IMR-90 (cell line): ENCODE results near the gene POU2F2. TPM values are rescaled to one million over a fixed set of nuclear protein-coding genes. Genes with fewer than 3 reads are reported as not detected.

ENCODE experiments used
- ATAC-seq: fragments of 200-7000 bp; cut with Tn5 transposase; 2 replicates; pipeline ENCODE4 v1.9.1; 2020; ENCODE audit warnings: low read depth, mild to moderate bottlenecking, moderate library complexity
- BruUV-seq: library from RNA; stranded (reverse); fragments of 400-500 nt; replicated peaks from 2 replicates; lab custom pipeline; 2021; lab: Mats Ljungman, UMichigan
- CTCF ChIA-PET: fragments of 300-600 bp; formaldehyde crosslinking; extraction: SDS; loops from one replicate; lab custom pipeline; 2021; ENCODE audit warnings: antibody characterized with exemption; lab: Yijun Ruan, JAX
- POLR2A ChIA-PET: fragments of 300-600 bp; sonication (Branson Sonifier 250); formaldehyde crosslinking; loops from one replicate; lab custom pipeline; 2022; ENCODE audit warnings: antibody characterized with exemption; ENCODE audit not compliant: unreplicated experiment; lab: Charles Lee
- DNase-seq: peaks from one replicate; pipeline ENCODE4 v3.0.0; 2013
- H2AFZ ChIP-seq: replicated peaks from 2 replicates; pipeline ENCODE3; 2013; ENCODE audit warnings: low read length, mild to moderate bottlenecking; ENCODE audit not compliant: poor library complexity
- H2AK5ac ChIP-seq: 2 replicates; pipeline ENCODE4 v1.6.1; 2013; ENCODE audit warnings: low read depth, low read length, inconsistent platforms
- H2AK9ac ChIP-seq: replicated peaks from 2 replicates; pipeline ENCODE3; 2013; ENCODE audit warnings: mild to moderate bottlenecking, low read depth, low read length, moderate library complexity; ENCODE audit not compliant: poor library complexity
- H2BK120ac ChIP-seq: 2 replicates; pipeline ENCODE4 v1.6.1; 2013; ENCODE audit warnings: low read depth, low read length, inconsistent platforms
- H2BK15ac ChIP-seq: 3 replicates; pipeline ENCODE4 v1.6.1; 2013; ENCODE audit warnings: low read depth, low read length, inconsistent platforms
- H2BK20ac ChIP-seq: 2 replicates; pipeline ENCODE4 v1.6.1; 2013; ENCODE audit warnings: low read depth, mild to moderate bottlenecking, inconsistent platforms, low read length, moderate library complexity
- H2BK5ac ChIP-seq: 2 replicates; pipeline ENCODE4 v1.6.1; 2013; ENCODE audit warnings: mild to moderate bottlenecking, low read depth, low read length, inconsistent platforms; ENCODE audit not compliant: poor library complexity, severe bottlenecking
- H3K14ac ChIP-seq: replicated peaks from 2 replicates; pipeline ENCODE4 v1.6.1; 2013; ENCODE audit warnings: low read depth, low read length, inconsistent platforms
- H3K18ac ChIP-seq: 2 replicates; pipeline ENCODE4 v1.6.1; 2013; ENCODE audit warnings: low read depth, low read length, control low read depth
- H3K23ac ChIP-seq: 2 replicates; pipeline ENCODE4 v1.6.1; 2013; ENCODE audit warnings: low read depth, low read length, inconsistent platforms
- H3K27ac ChIP-seq: 2 replicates; pipeline ENCODE4 v1.5.1; 2013; ENCODE audit warnings: mild to moderate bottlenecking, control low read depth, low read length; ENCODE audit not compliant: insufficient read depth
- H3K27me3 ChIP-seq: 2 replicates; pipeline ENCODE4 v1.6.1; 2013; ENCODE audit warnings: low read length; ENCODE audit not compliant: control insufficient read depth, insufficient read depth
- H3K36me3 ChIP-seq: 2 replicates; pipeline ENCODE4 v1.6.1; 2013; ENCODE audit warnings: low read length, mixed read lengths; ENCODE audit not compliant: control insufficient read depth, insufficient read depth
- H3K4ac ChIP-seq: 2 replicates; pipeline ENCODE4 v1.6.1; 2013; ENCODE audit warnings: low read depth, low read length, inconsistent platforms
- H3K4me1 ChIP-seq: 2 replicates; pipeline ENCODE4 v1.6.1; 2013; ENCODE audit warnings: low read length, mixed read lengths; ENCODE audit not compliant: control insufficient read depth, insufficient read depth
- H3K4me2 ChIP-seq: 2 replicates; pipeline ENCODE4 v1.6.1; 2013; ENCODE audit warnings: low read depth, mild to moderate bottlenecking, control low read depth, low read length, moderate library complexity
- H3K4me3 ChIP-seq: 2 replicates; pipeline ENCODE4 v1.5.1; 2013; ENCODE audit warnings: low read depth, mild to moderate bottlenecking, control low read depth, low read length, moderate library complexity; ENCODE audit not compliant: insufficient read depth
- H3K56ac ChIP-seq: 2 replicates; pipeline ENCODE4 v1.6.1; 2013; ENCODE audit warnings: low read length, inconsistent platforms; ENCODE audit not compliant: insufficient read depth; ENCODE audit errors: extremely low read depth
- H3K79me1 ChIP-seq, 2 experiments: 2 replicates each; pipeline ENCODE4 v1.6.1; 2013; ENCODE audit warnings: low read length in 2 of 2, inconsistent platforms in 1 of 2, low read depth in 1 of 2
- H3K9ac ChIP-seq: 2 replicates; pipeline ENCODE4 v1.6.1; 2013; ENCODE audit warnings: low read depth, low read length, control low read depth
- H3K9me1 ChIP-seq: 2 replicates; pipeline ENCODE4 v1.6.1; 2013; ENCODE audit warnings: low read length, inconsistent platforms; ENCODE audit not compliant: insufficient read depth
- H3K9me3 ChIP-seq: 2 replicates; pipeline ENCODE4 v1.6.1; 2013; ENCODE audit warnings: low read length; ENCODE audit not compliant: control insufficient read depth, insufficient read depth
- H4K20me1 ChIP-seq: 2 replicates; pipeline ENCODE4 v1.6.1; 2013; ENCODE audit warnings: low read length, inconsistent platforms; ENCODE audit not compliant: insufficient read depth
- H4K5ac ChIP-seq: 2 replicates; pipeline ENCODE4 v1.6.1; 2013; ENCODE audit warnings: mild to moderate bottlenecking, low read depth, low read length, control low read depth
- H4K8ac ChIP-seq, 2 experiments: 2 replicates each; pipeline ENCODE4 v1.6.1; 2013; ENCODE audit warnings: low read depth in 2 of 2, low read length in 2 of 2, control low read depth in 1 of 2, inconsistent platforms in 1 of 2
- H4K91ac ChIP-seq: 2 replicates; pipeline ENCODE4 v1.6.1; 2013; ENCODE audit warnings: low read depth, low read length, inconsistent platforms; ENCODE audit not compliant: insufficient read depth
- CEBPB ChIP-seq: IDR thresholded peaks from 2 replicates; pipeline ENCODE4 v1.6.1; 2012; ENCODE audit warnings: low read depth, low read length, improper control_type of control experiment
- CTCF ChIP-seq: conservative IDR thresholded peaks from 2 replicates; pipeline ENCODE4 v1.5.1; 2012; ENCODE audit warnings: mild to moderate bottlenecking, low read depth, low read length, improper control_type of control experiment
- ELK1 ChIP-seq: fragments of 150-350 bp; IDR thresholded peaks from 2 replicates; pipeline ENCODE4 v1.6.1; 2016; ENCODE audit warnings: low read depth, mild to moderate bottlenecking, low read length, moderate library complexity, borderline replicate concordance
- FOS ChIP-seq: fragments of 150-350 bp; IDR thresholded peaks from 2 replicates; pipeline ENCODE4 v1.6.1; 2016; ENCODE audit warnings: low read depth, low read length
- MAFK ChIP-seq: IDR thresholded peaks from 2 replicates; pipeline ENCODE4 v1.6.1; 2012; ENCODE audit warnings: low read depth, low read length, improper control_type of control experiment
- MAZ ChIP-seq: IDR thresholded peaks from 2 replicates; pipeline ENCODE4 v1.6.1; 2012; ENCODE audit warnings: low read depth, mild to moderate bottlenecking, low read length, improper control_type of control experiment, moderate library complexity, borderline replicate concordance
- MXI1 ChIP-seq: IDR thresholded peaks from 2 replicates; pipeline ENCODE4 v1.6.1; 2012; ENCODE audit warnings: low read depth, mild to moderate bottlenecking, low read length, moderate library complexity, borderline replicate concordance
- NFE2L2 ChIP-seq: fragments of 150-350 bp; IDR thresholded peaks from 2 replicates; pipeline ENCODE4 v1.6.1; 2016; ENCODE audit warnings: low read depth, mild to moderate bottlenecking, low read length
- POLR2A ChIP-seq: IDR thresholded peaks from 2 replicates; pipeline ENCODE4 v1.6.1; 2012; ENCODE audit warnings: mild to moderate bottlenecking, low read depth, low read length
- RCOR1 ChIP-seq: IDR thresholded peaks from 2 replicates; pipeline ENCODE4 v1.6.1; 2012; ENCODE audit warnings: mild to moderate bottlenecking, low read length, improper control_type of control experiment; ENCODE audit not compliant: insufficient replicate concordance
- RFX5 ChIP-seq: IDR thresholded peaks from 2 replicates; pipeline ENCODE4 v1.8.0; 2012; ENCODE audit warnings: low read depth, mild to moderate bottlenecking, low read length, moderate library complexity
- SMC3 ChIP-seq: fragments of 150-350 bp; IDR thresholded peaks from 2 replicates; pipeline ENCODE4 v1.6.1; 2016; ENCODE audit warnings: low read depth, mild to moderate bottlenecking, antibody characterized with exemption, low read length, moderate library complexity
- WGBS, 2 experiments: methylation state at CpG; one replicate each; pipeline versions ENCODE4 v1.1.5 to v1.1.7; 2013; ENCODE audit warnings: missing lambda C conversion rate in 2 of 2; ENCODE audit not compliant: insufficient read length in 1 of 2; ENCODE audit errors: extremely low coverage in 2 of 2; 5-methylcytosine and 5-hydroxymethylcytosine counted together
- dilution Hi-C: fragments of 300-500 bp; cut with HindIII; formaldehyde crosslinking; loops from one replicate; pipeline ENCODE4 v1.14.3; 2018; ENCODE audit warnings: low sequenced_read_pairs; ENCODE audit not compliant: unreplicated experiment
- in situ Hi-C: fragments of 300-500 bp; cut with MboI; formaldehyde crosslinking; loops from 3 replicates; pipeline ENCODE4 v1.14.3; 2019; ENCODE audit warnings: low sequenced_read_pairs, inconsistent platforms, mixed read lengths
- intact Hi-C: fragments of 100-400 bp; cut with micrococcal nuclease; formaldehyde crosslinking; loops from 2 replicates; pipeline ENCODE4 v1.10.0; 2022
- polyA plus RNA-seq, 3 experiments: library from polyadenylated mRNA; depleted of rRNA; stranded (reverse); fragments of >200 nt; gene quantifications; 2 replicates each; pipeline ENCODE4 v1.2.3, GENCODE V29; 2012; ENCODE audit warnings: low replicate concordance in 1 of 3
- total RNA-seq: library from RNA; depleted of rRNA; stranded (reverse); fragments of >200 nt; gene quantifications from 2 replicates; pipeline ENCODE4 v1.2.3, GENCODE V29; 2012

Gene POU2F2
- total and polyA plus RNA-seq, 2 of the 4 experiments (the other 2 are of a cell fraction): 0.54 to 5.0 TPM

- Histone ChIP-seq H3K4me1 (no peaks in the 10 kb centered on the region), H2AK5ac (no peak overlapping the region), H4K8ac (no peak overlapping the region), H4K20me1 (no peaks in the 10 kb centered on the region), H3K4ac (no peak overlapping the region), H3K9me1 (no peaks in the 10 kb centered on the region), H3K27ac (no peak overlapping the region), H3K4me2 (no peak overlapping the region), H3K4me3 (no peak overlapping the region), H3K18ac (no peak overlapping the region), H2BK5ac (no peak overlapping the region), H3K14ac (no peak overlapping the region), H4K91ac (no peak overlapping the region), H3K27me3 (peaks cover 67% of the 10 kb centered on the region), H3K36me3 (no peaks in the 10 kb centered on the region), H2AK9ac (no peak overlapping the region), H2BK15ac (no peak overlapping the region), H3K9ac (no peak overlapping the region), H3K23ac (peak overlapping the region; percentile 33; the same call in 1 of the 2 replicates), H2AFZ (no peak overlapping the region), H3K79me1 (no peaks in the 10 kb centered on the region), H4K5ac (no peak overlapping the region), H2BK20ac (no peak overlapping the region), H3K9me3 (no peaks in the 10 kb centered on the region), H3K56ac (no peak overlapping the region), H2BK120ac (no peak overlapping the region)
- ATAC-seq (no peak), DNase-seq (no peak)
- ChIA-PET POLR2A (no interaction called here), CTCF (no interaction called here)
- dilution Hi-C loops: no loop called here
- TF ChIP-seq MAZ (no peak), MAFK (no peak), RFX5 (no peak), SMC3 (no peak), POLR2A (no peak), MXI1 (no peak), RCOR1 (no peak), NFE2L2 (no peak), CEBPB (no peak), FOS (no peak), CTCF (no peak), ELK1 (no peak)
- 58% methylated on average over 4 of the region's 6 CpGs; no CpG with 5 or more reads in 1 of the 2 experiments for WGBS, 2 experiments
- in situ Hi-C loops: no loop called here
- intact Hi-C loops: no loop called here
- no TSS peak for BruUV-seq
These were observed 64.8 kb downstream of the POU2F2 start for GRCh38 chr19:42067315-42067888.
